T-helper 17 cell (primary cell): ENCODE data around the gene TARBP1. TPM values are rescaled to one million over a fixed set of nuclear protein-coding genes. Genes with fewer than 3 reads are reported as not detected.

Experiments
- ATAC-seq: fragments of 150-1000 bp; cut with Tn5 transposase; 2 replicates; pipeline ENCODE4 v1.10.0; 2021; ENCODE audit warnings: mild to moderate bottlenecking, moderate library complexity
- DNase-seq, 3 donors: peaks; one replicate each; pipeline versions ENCODE4 v3.0.0 to v3.0.0-alpha.2; 2020 to 2021
- H3K9me3 ChIP-seq: one replicate; pipeline ENCODE4 v1.7.0; 2013; ENCODE audit warnings: low read length, mild to moderate bottlenecking; ENCODE audit not compliant: control insufficient read depth, poor library complexity, severe bottlenecking
- H3K27ac Mint-ChIP-seq: one replicate; pipeline ENCODE4 v1.8.0; 2022; ENCODE audit warnings: mild to moderate bottlenecking, moderate library complexity, mixed read lengths
- H3K27me3 Mint-ChIP-seq: one replicate; pipeline ENCODE4 v1.8.0; 2022; ENCODE audit warnings: mixed read lengths
- H3K36me3 Mint-ChIP-seq: one replicate; pipeline ENCODE4 v1.8.0; 2022; ENCODE audit warnings: low read depth, mixed read lengths
- H3K4me1 Mint-ChIP-seq: one replicate; pipeline ENCODE4 v1.8.0; 2022; ENCODE audit warnings: mild to moderate bottlenecking, mixed read lengths
- H3K4me3 Mint-ChIP-seq: one replicate; pipeline ENCODE4 v1.8.0; 2022; ENCODE audit warnings: mild to moderate bottlenecking, moderate library complexity, mixed read lengths
- total RNA-seq, 4 donors: library from RNA in 2 of 4; stranded (reverse) in 2 of 4; gene quantifications; one replicate each; pipeline ENCODE4 v1.2.3 and lab custom pipeline; 2022 to 2026

Gene TARBP1
- total RNA-seq, 2 donors from 2014 or later: 31.7 to 33.8 TPM

DNA sequence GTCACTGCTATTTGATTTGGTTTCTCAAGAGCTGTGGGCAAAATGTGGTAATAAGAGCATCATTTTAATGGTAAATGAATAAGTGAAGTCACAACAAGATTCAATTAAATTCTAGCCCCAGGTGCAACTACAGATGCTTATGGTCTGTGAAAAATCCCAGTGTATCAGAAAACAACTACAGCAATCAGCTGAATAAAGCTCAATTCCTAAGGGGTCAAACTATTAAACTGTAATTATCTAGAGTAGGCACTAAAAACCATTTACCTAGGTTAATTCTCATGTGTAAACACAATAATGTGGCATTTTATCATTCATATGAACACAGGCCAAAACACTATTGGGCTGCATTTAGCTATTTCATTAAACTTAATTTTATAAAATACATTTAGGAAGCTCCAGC lies 9.6 kb downstream of the TARBP1 start:
- ATAC-seq (no peak), DNase-seq (no peak)
- Mint-ChIP-seq H3K4me3 (no peak overlapping the region), H3K27me3 (no peaks in the 10 kb centered on the region), H3K36me3 (peaks cover 9% of the 10 kb centered on the region), H3K27ac (no peak overlapping the region), H3K4me1 (peaks cover 15% of the 10 kb centered on the region)
- no peaks in the 10 kb centered on the region for H3K9me3 ChIP-seq

- DNase-seq (no peak), ATAC-seq (no peak)
- H3K4me3 Mint-ChIP-seq: no peak overlapping the region
- H3K27me3 Mint-ChIP-seq: no peaks in the 10 kb centered on the region
- no peaks in the 10 kb centered on the region for H3K9me3 ChIP-seq
- peaks cover 9% of the 10 kb centered on the region for H3K36me3 Mint-ChIP-seq
- peaks cover 12% of the 10 kb centered on the region for H3K4me1 Mint-ChIP-seq
- H3K27ac Mint-ChIP-seq: no peak overlapping the region
These were observed 10.4 kb downstream of the TARBP1 start for GRCh38 chr1:234468580-234468979.

GRCh38 chr1:234467821-234468220 lies 11.2 kb downstream of the TARBP1 start:
- peaks cover 9% of the 10 kb centered on the region for H3K36me3 Mint-ChIP-seq
- ATAC-seq (no peak), DNase-seq (no peak)
- no peak overlapping the region for H3K27ac Mint-ChIP-seq
- H3K27me3 Mint-ChIP-seq: no peaks in the 10 kb centered on the region
- no peaks in the 10 kb centered on the region for H3K9me3 ChIP-seq
- peaks cover 4% of the 10 kb centered on the region for H3K4me1 Mint-ChIP-seq
- H3K4me3 Mint-ChIP-seq: no peak overlapping the region

DNA sequence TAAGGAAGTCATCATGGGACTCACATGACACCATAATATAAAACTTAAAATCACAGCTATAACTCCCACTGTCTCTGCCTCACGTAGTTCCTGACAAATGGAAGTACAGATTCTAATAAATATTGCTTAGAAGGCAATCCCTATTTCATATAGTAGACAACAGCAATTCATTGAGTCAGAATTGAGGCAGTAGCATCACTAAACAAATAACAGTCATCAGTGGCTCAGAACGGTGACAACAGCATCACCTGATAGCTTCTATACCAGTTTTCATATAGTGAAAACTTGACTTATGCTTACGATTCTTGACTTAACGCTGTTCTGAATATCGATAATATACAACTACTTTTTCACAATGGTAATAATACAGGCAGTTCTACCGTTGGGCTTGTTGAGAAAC lies 12.0 kb downstream of the TARBP1 start:
- H3K36me3 Mint-ChIP-seq: peaks cover 11% of the 10 kb centered on the region
- peaks cover 3% of the 10 kb centered on the region for H3K4me1 Mint-ChIP-seq
- DNase-seq (no peak), ATAC-seq (no peak)
- H3K27me3 Mint-ChIP-seq: no peaks in the 10 kb centered on the region
- no peaks in the 10 kb centered on the region for H3K9me3 ChIP-seq
- H3K4me3 Mint-ChIP-seq: no peak overlapping the region
- H3K27ac Mint-ChIP-seq: no peak overlapping the region

DNA sequence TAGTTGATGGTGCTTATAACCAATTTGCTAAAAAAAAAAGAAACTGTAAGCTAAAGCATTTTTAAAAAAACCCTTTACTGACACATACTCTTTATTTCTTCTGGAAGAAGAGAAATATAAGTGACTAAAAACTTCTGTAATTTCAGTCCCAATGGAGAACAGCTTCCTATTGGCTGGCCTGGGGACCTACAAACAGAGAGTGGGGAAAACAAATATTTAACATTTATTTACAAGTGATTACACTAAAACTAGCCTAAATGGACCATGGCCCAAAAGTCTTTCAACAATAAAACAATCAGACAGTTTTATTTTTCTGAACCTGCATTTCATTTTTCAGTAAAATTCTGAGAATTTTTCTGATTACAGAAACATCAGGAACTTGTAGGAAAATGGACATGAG lies 15.2 kb downstream of the TARBP1 start:
- Mint-ChIP-seq H3K27me3 (no peaks in the 10 kb centered on the region), H3K4me3 (no peak overlapping the region), H3K4me1 (peaks cover 3% of the 10 kb centered on the region), H3K36me3 (peaks cover 12% of the 10 kb centered on the region), H3K27ac (no peak overlapping the region)
- H3K9me3 ChIP-seq: no peaks in the 10 kb centered on the region
- DNase-seq (no peak), ATAC-seq (no peak)

- H3K27me3 Mint-ChIP-seq: no peaks in the 10 kb centered on the region
- no peaks in the 10 kb centered on the region for H3K4me1 Mint-ChIP-seq
These were observed 18.3 kb downstream of the TARBP1 start for GRCh38 chr1:234460652-234461051.

DNA sequence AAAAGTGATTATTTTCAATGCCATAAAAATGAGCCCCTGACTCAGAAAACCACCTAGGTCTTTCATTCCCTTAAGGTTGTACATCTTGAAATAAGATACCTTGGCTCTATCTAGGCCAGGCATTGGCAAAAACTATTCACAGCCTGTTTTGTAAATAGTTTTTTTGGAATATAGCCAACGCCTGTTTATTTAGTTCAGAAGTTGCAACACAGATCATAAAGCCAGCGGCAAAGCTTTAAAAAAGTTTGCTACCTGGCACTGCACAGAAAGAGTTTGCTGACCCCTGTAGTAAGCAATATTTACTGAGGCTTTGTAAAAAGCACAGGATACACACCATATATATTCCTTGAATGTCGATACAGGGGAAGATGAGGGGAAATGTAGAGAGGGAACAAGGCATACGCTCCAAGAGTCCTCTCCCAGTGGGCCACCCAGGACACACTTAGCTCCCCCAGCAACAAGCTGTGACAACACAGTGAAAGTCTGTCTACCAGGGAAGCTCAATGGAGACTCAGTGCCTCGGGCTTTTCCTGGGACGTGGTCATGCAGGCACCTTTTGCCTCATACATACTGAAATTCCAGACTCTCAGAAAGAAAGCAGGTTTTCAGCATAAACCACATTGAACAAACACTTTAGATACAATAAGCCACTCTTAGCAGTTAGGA lies 20.5 kb downstream of the TARBP1 start:
- no peaks in the 10 kb centered on the region for H3K27me3 Mint-ChIP-seq
- no peaks in the 10 kb centered on the region for H3K4me1 Mint-ChIP-seq
- no peak overlapping the region for H3K4me3 Mint-ChIP-seq
- no peak overlapping the region for H3K27ac Mint-ChIP-seq
- DNase-seq: no peak
- no peak for ATAC-seq
- peaks cover 11% of the 10 kb centered on the region for H3K36me3 Mint-ChIP-seq
- H3K9me3 ChIP-seq: no peaks in the 10 kb centered on the region

More at GRCh38 chr1:234460652-234461051, 18.3 kb downstream of the TARBP1 start:
- ATAC-seq (no peak), DNase-seq (no peak)
- Mint-ChIP-seq H3K4me3 (no peak overlapping the region), H3K36me3 (peaks cover 15% of the 10 kb centered on the region), H3K27ac (no peak overlapping the region)
- H3K9me3 ChIP-seq: no peaks in the 10 kb centered on the region

DNA sequence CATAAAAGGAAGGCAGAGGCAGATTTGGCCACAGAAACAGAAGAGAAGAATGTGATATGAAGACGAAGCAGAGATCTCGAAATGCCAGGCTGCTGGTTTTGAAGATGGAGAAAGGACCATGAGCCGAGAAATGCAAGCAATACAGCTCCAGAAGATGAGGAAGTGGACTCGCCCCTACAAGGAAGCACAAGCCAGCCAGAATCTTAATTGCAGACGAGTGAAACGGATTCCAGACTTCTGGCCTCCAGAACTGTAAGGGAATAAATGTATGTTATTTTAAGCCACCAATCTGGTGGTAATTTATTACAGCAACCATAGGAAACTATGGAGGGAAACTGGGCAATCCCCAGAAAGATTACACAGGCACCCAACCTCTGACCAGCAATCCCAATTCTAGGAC lies 24.1 kb downstream of the TARBP1 start:
- peaks cover 2% of the 10 kb centered on the region for H3K4me1 Mint-ChIP-seq
- H3K4me3 Mint-ChIP-seq: no peak overlapping the region
- no peak overlapping the region for H3K27ac Mint-ChIP-seq
- peaks cover 12% of the 10 kb centered on the region for H3K36me3 Mint-ChIP-seq
- ATAC-seq (no peak), DNase-seq (no peak)
- no peaks in the 10 kb centered on the region for H3K27me3 Mint-ChIP-seq
- no peaks in the 10 kb centered on the region for H3K9me3 ChIP-seq

- Mint-ChIP-seq H3K27me3 (no peaks in the 10 kb centered on the region), H3K4me1 (peaks cover 3% of the 10 kb centered on the region), H3K4me3 (no peak overlapping the region), H3K36me3 (peaks cover 17% of the 10 kb centered on the region), H3K27ac (no peak overlapping the region)
- ATAC-seq (no peak), DNase-seq (no peak)
- H3K9me3 ChIP-seq: no peaks in the 10 kb centered on the region
These were observed 26.5 kb downstream of the TARBP1 start for GRCh38 chr1:234452406-234452965.

- no peaks in the 10 kb centered on the region for H3K9me3 ChIP-seq
- H3K27me3 Mint-ChIP-seq: no peaks in the 10 kb centered on the region
- no peak overlapping the region for H3K4me3 Mint-ChIP-seq
- ATAC-seq (no peak), DNase-seq (no peak)
- H3K36me3 Mint-ChIP-seq: peaks cover 14% of the 10 kb centered on the region
- H3K27ac Mint-ChIP-seq: no peak overlapping the region
- H3K4me1 Mint-ChIP-seq: peaks cover 9% of the 10 kb centered on the region
These were observed 38.6 kb downstream of the TARBP1 start for GRCh38 chr1:234440348-234440747.

DNA sequence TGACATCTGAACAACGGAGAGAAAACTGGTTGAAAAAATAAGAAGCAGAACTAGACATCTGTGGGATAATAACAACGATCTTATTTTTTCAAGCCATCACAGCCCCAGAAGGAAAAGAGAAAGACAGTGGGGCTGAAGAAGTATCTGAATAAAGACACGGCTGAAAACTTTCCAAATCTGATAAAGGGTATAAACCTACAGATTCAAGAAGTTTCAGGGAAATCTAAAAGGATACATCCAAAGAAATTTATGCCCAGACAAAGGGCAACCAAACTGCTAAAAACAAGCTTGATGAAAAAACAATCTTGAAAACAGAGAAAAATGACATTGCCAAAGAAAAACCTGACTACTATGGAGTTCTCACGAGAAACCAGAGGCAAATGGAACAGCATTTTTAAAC lies 40.4 kb downstream of the TARBP1 start:
- Mint-ChIP-seq H3K27me3 (no peaks in the 10 kb centered on the region), H3K4me1 (peaks cover 8% of the 10 kb centered on the region), H3K4me3 (no peak overlapping the region), H3K36me3 (peaks cover 12% of the 10 kb centered on the region), H3K27ac (no peak overlapping the region)
- H3K9me3 ChIP-seq: no peaks in the 10 kb centered on the region
- ATAC-seq (no peak), DNase-seq (no peak)

DNA sequence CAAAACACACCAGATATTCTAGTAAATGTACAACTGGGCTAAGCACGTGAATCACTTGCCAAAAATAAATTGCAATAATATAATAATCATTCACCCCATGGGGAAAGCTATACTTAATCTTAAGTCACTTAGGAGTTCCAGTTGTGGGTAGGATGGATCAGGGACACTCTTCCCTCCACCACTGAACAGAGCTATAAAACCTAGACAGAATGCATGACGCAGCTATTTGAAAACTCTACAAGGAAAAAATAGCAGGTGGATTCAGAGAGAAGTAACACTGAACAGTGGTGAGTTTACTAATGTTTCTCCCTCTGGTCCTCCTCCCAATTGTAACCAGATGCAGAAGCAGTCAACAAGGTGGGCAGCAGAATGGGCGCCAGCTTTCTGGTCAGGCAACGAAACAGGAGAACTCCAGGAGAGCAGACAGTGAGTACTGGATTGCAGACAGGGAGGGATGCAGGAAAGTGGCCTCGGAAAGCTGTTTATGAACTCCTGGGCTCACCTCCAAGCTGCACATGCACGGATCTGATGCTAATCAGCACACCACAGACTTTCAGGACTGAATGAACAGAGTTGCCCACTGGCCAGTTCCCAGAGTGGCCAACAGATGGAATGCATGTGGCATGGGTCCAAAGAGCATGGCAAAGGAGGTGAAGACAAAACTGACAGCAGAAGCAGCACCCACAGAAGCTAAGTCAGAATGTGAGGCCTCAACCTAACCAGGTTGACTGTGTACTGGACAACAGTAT lies 41.4 kb downstream of the TARBP1 start:
- no peak overlapping the region for H3K27ac Mint-ChIP-seq
- H3K4me1 Mint-ChIP-seq: peaks cover 8% of the 10 kb centered on the region
- no peak for DNase-seq
- ATAC-seq: no peak
- peaks cover 12% of the 10 kb centered on the region for H3K36me3 Mint-ChIP-seq
- H3K27me3 Mint-ChIP-seq: no peaks in the 10 kb centered on the region
- no peak overlapping the region for H3K4me3 Mint-ChIP-seq
- no peaks in the 10 kb centered on the region for H3K9me3 ChIP-seq

- no peak overlapping the region for H3K27ac Mint-ChIP-seq
- no peaks in the 10 kb centered on the region for H3K27me3 Mint-ChIP-seq
- H3K4me1 Mint-ChIP-seq: peaks cover 8% of the 10 kb centered on the region
- H3K36me3 Mint-ChIP-seq: peaks cover 13% of the 10 kb centered on the region
- no peak for ATAC-seq
- H3K4me3 Mint-ChIP-seq: no peak overlapping the region
- no peak for DNase-seq
- no peaks in the 10 kb centered on the region for H3K9me3 ChIP-seq
These were observed 43.4 kb downstream of the TARBP1 start for GRCh38 chr1:234435620-234436019.
